OCI-LY1 (cell line): ENCODE measurements around the gene EIF2S3.

Source experiments
- CTCF ChIP-seq: fragments of 200-600 bp; sonication (generic), shearing (Covaris generic); IDR thresholded peaks from 2 replicates; pipeline ENCODE4 v1.5.1; 2017; ENCODE audit warnings: mild to moderate bottlenecking, antibody characterized with exemption, low read length, moderate library complexity, mixed read lengths
- EZH2 ChIP-seq: fragments of 200-600 bp; sonication (generic), shearing (Covaris generic); IDR thresholded peaks from 2 replicates; pipeline ENCODE4 v1.8.0; 2017; ENCODE audit warnings: borderline replicate concordance, mixed run types, mild to moderate bottlenecking, antibody characterized with exemption, low read length, moderate library complexity, mixed read lengths

- TF ChIP-seq CTCF, result no peak
- TF ChIP-seq EZH2, result no peak
Observed at GRCh38 chrX:24097741-24098260, 43.0 kb downstream of the EIF2S3 start.
